Thoracic aorta (tissue), 2 donors: ENCODE results near the gene ZKSCAN3. TPM values are rescaled to one million over a fixed set of nuclear protein-coding genes. Genes with fewer than 3 reads are reported as not detected.
"Not testable (repeated sequence)": the region's sequence is repeated elsewhere in the genome, so short reads cannot be mapped to it uniquely, and the experiment has no call there.

Experiments used
- ATAC-seq: fragments of 150-250 bp; one replicate; pipeline ENCODE4 v1.8.0; 2017; ENCODE audit warnings: low read depth; ENCODE audit not compliant: insufficient number of reproducible peaks, low FRiP score
- DNase-seq: peaks from one replicate; pipeline ENCODE4 v3.0.0-alpha.2; 2020; ENCODE audit warnings: low spot score
- H3K27ac ChIP-seq, 2 donors: fragments of 200-600 bp; sonication (generic); 1 replicate in 1 of 2; 2 replicates in 1 of 2; pipeline ENCODE4 v1.5.1; 2016; ENCODE audit warnings: mild to moderate bottlenecking in 2 of 2, moderate library complexity in 2 of 2
- H3K27me3 ChIP-seq: fragments of 200-600 bp; sonication (generic); replicated peaks from 2 replicates; pipeline ENCODE4 v1.6.0; 2016; ENCODE audit warnings: mild to moderate bottlenecking; ENCODE audit not compliant: insufficient read depth
- H3K36me3 ChIP-seq: fragments of 200-600 bp; sonication (generic); one replicate; pipeline ENCODE4 v1.5.1; 2016
- H3K4me1 ChIP-seq, 2 donors: fragments of 200-600 bp; sonication (generic); 1 replicate in 1 of 2; 2 replicates in 1 of 2; pipeline versions ENCODE4 v1.5.1 to v1.6.0; 2016; ENCODE audit warnings: low read depth in 2 of 2, mild to moderate bottlenecking in 1 of 2; ENCODE audit not compliant: control insufficient read depth in 1 of 2
- H3K4me3 ChIP-seq: fragments of 200-600 bp; sonication (generic); 2 replicates; pipeline ENCODE4 v1.5.1; 2016; ENCODE audit warnings: mild to moderate bottlenecking
- H3K9me3 ChIP-seq: fragments of 200-600 bp; sonication (generic); 2 replicates; pipeline ENCODE4 v1.5.1; 2016
- CTCF ChIP-seq: fragments of 200-600 bp; sonication (generic); IDR thresholded peaks from one replicate; pipeline ENCODE4 v1.5.1; 2019; ENCODE audit warnings: antibody characterized with exemption
- total RNA-seq, 2 donors: library from RNA; depleted of rRNA; stranded (reverse); fragments of >200 nt; gene quantifications; one replicate each; pipeline versions ENCODE4 v1.1.0 to v1.2.3, GENCODE V29; 2016

ZKSCAN3 gene
- total RNA-seq, 2 donors from 2014 or later, result 3.4 to 4.5 TPM

- ATAC-seq (no peak), DNase-seq (no peak)
- Histone ChIP-seq H3K36me3 (peaks cover 5% of the 10 kb centered on the region), H3K27ac (no peak overlapping the region), H3K4me1 (no peaks in the 10 kb centered on the region), H3K4me3 (no peak overlapping the region), H3K9me3 (no peaks in the 10 kb centered on the region), H3K27me3 (no peaks in the 10 kb centered on the region)
- no peak for TF ChIP-seq CTCF
Measured at GRCh38 chr6:28315628-28316027, 34.1 kb upstream of the ZKSCAN3 start.

DNA sequence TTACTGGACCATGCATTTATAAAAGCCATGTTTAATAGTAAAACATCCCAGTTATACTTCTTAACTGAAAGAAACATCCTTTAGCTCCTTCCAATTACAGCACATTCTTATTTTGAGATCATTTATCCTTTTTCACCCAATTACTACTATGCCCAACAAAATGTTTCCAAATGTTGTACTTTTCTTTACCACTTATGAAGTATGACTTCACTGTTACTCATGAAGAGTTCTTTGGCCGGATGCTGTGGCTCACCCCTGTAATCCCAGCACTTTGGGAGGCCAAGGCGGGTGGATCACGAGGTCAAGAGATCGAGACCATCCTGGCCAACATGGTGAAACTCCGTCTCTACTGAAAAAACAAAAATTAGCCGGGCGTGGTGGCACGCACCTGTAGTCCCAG lies 31.9 kb upstream of the ZKSCAN3 start:
- not testable (repeated sequence) for H3K4me1 ChIP-seq, H3K4me3 ChIP-seq, DNase-seq, ATAC-seq, H3K36me3 ChIP-seq, H3K27ac ChIP-seq, H3K9me3 ChIP-seq, H3K27me3 ChIP-seq

DNA sequence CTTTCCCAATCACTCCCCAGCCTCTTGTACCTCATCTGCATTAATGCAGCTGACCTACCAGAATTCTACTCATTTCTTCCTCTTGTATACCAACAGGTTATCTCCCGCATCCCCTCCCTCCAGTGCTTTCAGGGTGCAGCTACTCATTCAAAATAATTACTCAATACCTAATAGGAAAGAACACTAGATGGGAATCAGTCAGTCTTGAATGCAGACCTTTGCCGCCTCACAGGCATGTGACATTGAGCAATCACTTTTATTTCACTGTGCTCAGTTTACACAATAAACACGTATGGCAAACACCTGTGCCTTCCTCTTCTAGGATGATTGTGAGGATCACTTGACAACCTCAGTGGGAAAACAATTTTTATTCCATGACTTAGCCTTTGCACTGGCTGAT lies 27.1 kb upstream of the ZKSCAN3 start:
- peaks cover 17% of the 10 kb centered on the region for H3K9me3 ChIP-seq
- no peak for ATAC-seq
- H3K36me3 ChIP-seq, result peaks cover 26% of the 10 kb centered on the region

GRCh38 chr6:28323813-28324424 lies 25.8 kb upstream of the ZKSCAN3 start:
- no peak for TF ChIP-seq CTCF
- peaks cover 27% of the 10 kb centered on the region for H3K36me3 ChIP-seq
- ATAC-seq, result no peak
- H3K4me3 ChIP-seq, result no peak overlapping the region
- no peak overlapping the region for H3K27ac ChIP-seq
- no peaks in the 10 kb centered on the region for H3K27me3 ChIP-seq
- no peaks in the 10 kb centered on the region for H3K4me1 ChIP-seq
- DNase-seq, result no peak
- peaks cover 19% of the 10 kb centered on the region for H3K9me3 ChIP-seq

More for the DNA sequence above, 27.1 kb upstream of the ZKSCAN3 start:
- no peak for TF ChIP-seq CTCF
- Histone ChIP-seq H3K4me3 (no peak overlapping the region), H3K27me3 (no peaks in the 10 kb centered on the region), H3K4me1 (no peaks in the 10 kb centered on the region), H3K27ac (no peak overlapping the region)
- DNase-seq, result no peak

- no peak for TF ChIP-seq CTCF
- H3K36me3 ChIP-seq, result peaks cover 33% of the 10 kb centered on the region
- peaks cover 20% of the 10 kb centered on the region for H3K9me3 ChIP-seq
- no peaks in the 10 kb centered on the region for H3K27me3 ChIP-seq
- H3K4me1 ChIP-seq, result no peaks in the 10 kb centered on the region
- H3K4me3 ChIP-seq, result no peak overlapping the region
- DNase-seq (no peak), ATAC-seq (no peak)
- H3K27ac ChIP-seq, result no peak overlapping the region
Measured at GRCh38 chr6:28326371-28326948, 23.3 kb upstream of the ZKSCAN3 start.

GRCh38 chr6:28330041-28330440 lies 19.7 kb upstream of the ZKSCAN3 start:
- no peak for DNase-seq
- Histone ChIP-seq H3K36me3 (peaks cover 29% of the 10 kb centered on the region), H3K4me1 (peaks cover 3% of the 10 kb centered on the region in 2 donors), H3K4me3 (no peak overlapping the region), H3K27ac (no peak overlapping the region), H3K27me3 (no peaks in the 10 kb centered on the region), H3K9me3 (peaks cover 20% of the 10 kb centered on the region)
- ATAC-seq, result no peak
- TF ChIP-seq CTCF, result no peak
